Measurements from ENCODE around the gene VPS37C.
"Not testable (repeated sequence)": the region's sequence is repeated elsewhere in the genome, so short reads cannot be mapped to it uniquely, and the experiment has no call there.

The VPS37C gene

GRCh38 chr11:61174273-61174672 is 13.0 kb upstream of the VPS37C start:
- DNase-seq = no peak

GRCh38 chr11:61173456-61173855 is 12.2 kb upstream of the VPS37C start:
- DNase-seq = no peak

- DNase-seq = no peak
Measured at GRCh38 chr11:61172888-61173287, 11.7 kb upstream of the VPS37C start.

GRCh38 chr11:61172356-61172755 is 11.1 kb upstream of the VPS37C start:
- DNase-seq = no peak

- DNase-seq = no peak
Measured at GRCh38 chr11:61171907-61172306, 10.7 kb upstream of the VPS37C start.

- no peak for DNase-seq
Measured at GRCh38 chr11:61170566-61170965, 9.3 kb upstream of the VPS37C start.

GRCh38 chr11:61168800-61169199 is 7.6 kb upstream of the VPS37C start:
- DNase-seq = no peak

GRCh38 chr11:61168042-61168688 is 6.9 kb upstream of the VPS37C start:
- no peak for DNase-seq

GRCh38 chr11:61166331-61166730 is 5.1 kb upstream of the VPS37C start:
- DNase-seq = not testable (repeated sequence)

- not testable (repeated sequence) for DNase-seq
Measured at GRCh38 chr11:61165785-61166184, 4.6 kb upstream of the VPS37C start.

GRCh38 chr11:61164606-61165424 is 3.6 kb upstream of the VPS37C start:
- no peak for DNase-seq

GRCh38 chr11:61163714-61164605 is 2.7 kb upstream of the VPS37C start:
- DNase-seq = no peak

GRCh38 chr11:61163021-61163420 is 1.8 kb upstream of the VPS37C start:
- no peak for DNase-seq

- peak; percentile 32 for DNase-seq
Measured at GRCh38 chr11:61162092-61162941, 1.1 kb upstream of the VPS37C start.

GRCh38 chr11:61160487-61161189 is 588 bp downstream of the VPS37C start:
- no peak for DNase-seq

- DNase-seq = no peak
Measured at GRCh38 chr11:61158691-61159381, 2.4 kb downstream of the VPS37C start.

- no peak for DNase-seq
Measured at GRCh38 chr11:61157743-61158142, 3.5 kb downstream of the VPS37C start.

- no peak for DNase-seq
Measured at GRCh38 chr11:61155741-61156140, 5.5 kb downstream of the VPS37C start.

- no peak for DNase-seq
Measured at GRCh38 chr11:61155312-61155711, 5.9 kb downstream of the VPS37C start.

GRCh38 chr11:61154528-61154927 is 6.7 kb downstream of the VPS37C start:
- DNase-seq = no peak

GRCh38 chr11:61153593-61154095 is 7.6 kb downstream of the VPS37C start:
- no peak for DNase-seq

Data from CD4-positive, alpha-beta T cell treated with Interleukin-17A for 1 hour (primary cell).